Measurements from ENCODE around the gene IRAK2. TPM values are rescaled to one million over a fixed set of nuclear protein-coding genes. Genes with fewer than 3 reads are reported as not detected.

Gene IRAK2
- total and polyA plus RNA-seq, 7 donors: 3.9 to 21.3 (median 9.1) TPM

GRCh38 chr3:10279384-10280176 lies 114.9 kb downstream of the IRAK2 start:
- intact Hi-C loops (cut with DNase I): no loop called here
- H3K4me3 ChIP-seq: no peak overlapping the region
- WGBS, 3 donors: 93 to 94% (median 93%) methylated on average over 13 of the region's 13 CpGs
- DNase-seq (no peak), ATAC-seq (no peak)
- H3K27ac ChIP-seq: no peak overlapping the region
- H3K4me1 ChIP-seq: peaks cover 5% of the 10 kb centered on the region
- TF ChIP-seq CTCF (IDR thresholded peaks at IDR 0.05): no peak
- no peaks in the 10 kb centered on the region for H3K27me3 ChIP-seq (ENCODE audit: insufficient read depth in 3 of 3, low read length in 2 of 3)
- H3K9me3 ChIP-seq: no peaks in the 10 kb centered on the region
- peaks cover 13 to 80% of the 10 kb centered on the region in 2 donors for H3K36me3 ChIP-seq (ENCODE audit: insufficient read depth in 1 of 2, low read depth in 1 of 2)

GRCh38 chr3:10280177-10280529 lies 115.4 kb downstream of the IRAK2 start:
- Histone ChIP-seq H3K9me3 (no peaks in the 10 kb centered on the region), H3K27ac (no peak overlapping the region), H3K4me1 (no peaks in the 10 kb centered on the region), H3K4me3 (no peak overlapping the region), H3K27me3 (ENCODE audit: insufficient read depth in 3 of 3, low read length in 2 of 3) (no peaks in the 10 kb centered on the region), H3K36me3 (ENCODE audit: insufficient read depth in 1 of 2, low read depth in 1 of 2) (peaks cover 13 to 85% of the 10 kb centered on the region in 2 donors)
- intact Hi-C loops (cut with DNase I): no loop called here
- 79 to 82% (median 82%) methylated on average over 5 of the region's 5 CpGs for WGBS, 3 donors
- ATAC-seq (no peak), DNase-seq (no peak)
- no peak for TF ChIP-seq CTCF (IDR thresholded peaks at IDR 0.05)

GRCh38 chr3:10280571-10280970 lies 115.9 kb downstream of the IRAK2 start:
- no peak overlapping the region for H3K27ac ChIP-seq
- H3K4me1 ChIP-seq: no peaks in the 10 kb centered on the region
- DNase-seq (no peak), ATAC-seq (no peak)
- peaks cover 13 to 89% of the 10 kb centered on the region in 2 donors for H3K36me3 ChIP-seq (ENCODE audit: insufficient read depth in 1 of 2, low read depth in 1 of 2)
- TF ChIP-seq CTCF (IDR thresholded peaks at IDR 0.05): no peak
- WGBS, 3 donors: 85 to 90% (median 85%) methylated on average over 6 of the region's 6 CpGs
- no peak overlapping the region for H3K4me3 ChIP-seq
- intact Hi-C loops (cut with DNase I): no loop called here
- H3K9me3 ChIP-seq: no peaks in the 10 kb centered on the region
- H3K27me3 ChIP-seq (ENCODE audit: insufficient read depth in 3 of 3, low read length in 2 of 3): no peaks in the 10 kb centered on the region

- no peak for TF ChIP-seq CTCF (IDR thresholded peaks at IDR 0.05)
- Histone ChIP-seq H3K27ac (no peak overlapping the region), H3K9me3 (no peaks in the 10 kb centered on the region), H3K4me1 (no peaks in the 10 kb centered on the region), H3K36me3 (ENCODE audit: insufficient read depth in 1 of 2, low read depth in 1 of 2) (peaks cover 13 to 91% of the 10 kb centered on the region in 2 donors), H3K27me3 (ENCODE audit: insufficient read depth in 3 of 3, low read length in 2 of 3) (no peaks in the 10 kb centered on the region), H3K4me3 (no peak overlapping the region)
- DNase-seq (no peak), ATAC-seq (no peak)
- WGBS, 3 donors: 82 to 84% (median 83%) methylated on average over 5 of the region's 5 CpGs
- intact Hi-C loops (cut with DNase I): no loop called here
Observed at GRCh38 chr3:10281951-10282350, 117.2 kb downstream of the IRAK2 start.

- Histone ChIP-seq H3K27ac (no peak overlapping the region), H3K4me3 (no peak overlapping the region), H3K36me3 (ENCODE audit: insufficient read depth in 1 of 2, low read depth in 1 of 2) (peaks cover 13 to 91% of the 10 kb centered on the region in 2 donors), H3K9me3 (no peaks in the 10 kb centered on the region), H3K27me3 (ENCODE audit: insufficient read depth in 3 of 3, low read length in 2 of 3) (no peaks in the 10 kb centered on the region), H3K4me1 (no peaks in the 10 kb centered on the region)
- no peak for TF ChIP-seq CTCF (IDR thresholded peaks at IDR 0.05)
- no peak for ATAC-seq
- 62 to 81% (median 73%) methylated on average over 5 of the region's 5 CpGs for WGBS, 3 donors
- no peak for DNase-seq
- intact Hi-C loops (cut with DNase I): no loop called here
Observed at GRCh38 chr3:10283638-10284037, 118.9 kb downstream of the IRAK2 start.
